ENCODE data around the gene MFF. TPM values are rescaled to one million over a fixed set of nuclear protein-coding genes. Genes with fewer than 3 reads are reported as not detected.

Gene MFF
- total and polyA plus RNA-seq, 2 of the 4 experiments (the other 2 are of a cell fraction): 70.1 to 86.4 TPM

DNA sequence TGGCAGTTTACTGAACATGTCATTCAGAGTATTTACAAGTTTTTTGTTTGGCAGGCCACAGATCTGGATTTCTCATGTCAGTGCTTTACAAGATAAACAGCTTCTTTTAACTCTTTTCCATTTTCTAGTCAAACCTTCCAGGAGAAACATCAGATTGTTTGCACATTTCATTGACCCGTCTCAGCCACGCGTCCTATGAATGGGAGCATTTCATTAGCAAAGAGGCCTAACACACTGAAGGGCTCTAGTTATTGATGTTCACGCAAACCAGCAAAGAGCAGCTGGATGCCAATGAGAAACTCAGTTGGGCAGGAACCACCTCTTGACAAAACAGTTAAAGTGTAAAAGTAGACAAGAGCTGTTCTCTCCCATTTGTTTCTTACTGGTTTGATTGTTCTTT is 29.2 kb upstream of the MFF start:
- H2AFZ ChIP-seq (replicated peaks; ENCODE audit: low read length, poor library complexity): no peak overlapping the region
- no peak overlapping the region for H4K91ac ChIP-seq (ENCODE audit: insufficient read depth, low read depth, low read length)
- H3K23ac ChIP-seq (ENCODE audit: low read depth, low read length): no peak overlapping the region
- H3K9me3 ChIP-seq (ENCODE audit: control insufficient read depth, insufficient read depth, low read length): no peaks in the 10 kb centered on the region
- H2BK5ac ChIP-seq (ENCODE audit: low read depth, low read length, poor library complexity, severe bottlenecking): no peak overlapping the region
- in situ Hi-C loops (cut with MboI; ENCODE audit: low sequenced_read_pairs): no loop called here
- no peaks in the 10 kb centered on the region for H3K36me3 ChIP-seq (ENCODE audit: control insufficient read depth, insufficient read depth, low read length)
- H3K9ac ChIP-seq (ENCODE audit: low read depth, low read length): no peak overlapping the region
- no peaks in the 10 kb centered on the region for H3K79me1 ChIP-seq (ENCODE audit: low read depth in 1 of 2, low read length in 2 of 2)
- H3K27me3 ChIP-seq (ENCODE audit: control insufficient read depth, insufficient read depth, low read length): no peaks in the 10 kb centered on the region
- dilution Hi-C loops (cut with HindIII; ENCODE audit: low sequenced_read_pairs, unreplicated experiment): no loop called here
- no peak overlapping the region for H2BK20ac ChIP-seq (ENCODE audit: low read depth, low read length)
- H3K4me2 ChIP-seq (ENCODE audit: low read depth, low read length): no peak overlapping the region
- CTCF ChIA-PET: interaction anchor here (1.2 kb wide), 1 partner anchor 57 kb away, joined by 3 read pairs; no protein-coding TSS in a partner anchor
- H4K8ac ChIP-seq (ENCODE audit: low read depth in 2 of 2, low read length in 2 of 2): no peak overlapping the region
- no peak overlapping the region for H3K18ac ChIP-seq (ENCODE audit: low read depth, low read length)
- WGBS, 2 experiments (ENCODE audit: extremely low coverage in 2 of 2, insufficient read length in 1 of 2): 93% methylated on average over 3 of the region's 4 CpGs; no CpG with 5 or more reads in 1 of the 2 experiments
- H4K20me1 ChIP-seq (ENCODE audit: insufficient read depth, low read length): no peaks in the 10 kb centered on the region
- no peak overlapping the region for H2BK15ac ChIP-seq (ENCODE audit: low read depth, low read length)
- ATAC-seq (ENCODE audit: low read depth) (no peak), DNase-seq (no peak)
- POLR2A ChIA-PET (ENCODE audit: unreplicated experiment): no interaction called here
- no peak overlapping the region for H4K5ac ChIP-seq (ENCODE audit: low read depth, low read length)
- no peak overlapping the region for H3K4me3 ChIP-seq (ENCODE audit: insufficient read depth, low read depth, low read length)
- H2AK5ac ChIP-seq (ENCODE audit: low read depth, low read length): no peak overlapping the region
- H3K27ac ChIP-seq (ENCODE audit: insufficient read depth, low read length): no peak overlapping the region
- BruUV-seq (replicated peaks): no TSS peak
- no peaks in the 10 kb centered on the region for H3K4me1 ChIP-seq (ENCODE audit: control insufficient read depth, insufficient read depth, low read length)
- TF ChIP-seq POLR2A (IDR thresholded peaks at IDR 0.05; ENCODE audit: low read depth, low read length) (no peak), CHD1 (IDR thresholded peaks at IDR 0.05; ENCODE audit: low read depth, low read length) (no peak), MAZ (IDR thresholded peaks at IDR 0.05; ENCODE audit: borderline replicate concordance, low read depth, low read length) (no peak), CEBPB (IDR thresholded peaks at IDR 0.05; ENCODE audit: low read depth, low read length) (no peak), NFE2L2 (IDR thresholded peaks at IDR 0.05; ENCODE audit: low read depth, low read length) (no peak), SMC3 (IDR thresholded peaks at IDR 0.05; ENCODE audit: low read depth, low read length) (no peak), MXI1 (IDR thresholded peaks at IDR 0.05; ENCODE audit: borderline replicate concordance, low read depth, low read length) (no peak)
- TF ChIP-seq, protein P1, sequence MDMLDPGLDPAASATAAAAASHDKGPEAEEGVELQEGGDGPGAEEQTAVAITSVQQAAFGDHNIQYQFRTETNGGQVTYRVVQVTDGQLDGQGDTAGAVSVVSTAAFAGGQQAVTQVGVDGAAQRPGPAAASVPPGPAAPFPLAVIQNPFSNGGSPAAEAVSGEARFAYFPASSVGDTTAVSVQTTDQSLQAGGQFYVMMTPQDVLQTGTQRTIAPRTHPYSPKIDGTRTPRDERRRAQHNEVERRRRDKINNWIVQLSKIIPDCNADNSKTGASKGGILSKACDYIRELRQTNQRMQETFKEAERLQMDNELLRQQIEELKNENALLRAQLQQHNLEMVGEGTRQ (IDR thresholded peaks at IDR 0.05; ENCODE audit: low read depth, low read length): no peak
- TF ChIP-seq, protein P2, sequence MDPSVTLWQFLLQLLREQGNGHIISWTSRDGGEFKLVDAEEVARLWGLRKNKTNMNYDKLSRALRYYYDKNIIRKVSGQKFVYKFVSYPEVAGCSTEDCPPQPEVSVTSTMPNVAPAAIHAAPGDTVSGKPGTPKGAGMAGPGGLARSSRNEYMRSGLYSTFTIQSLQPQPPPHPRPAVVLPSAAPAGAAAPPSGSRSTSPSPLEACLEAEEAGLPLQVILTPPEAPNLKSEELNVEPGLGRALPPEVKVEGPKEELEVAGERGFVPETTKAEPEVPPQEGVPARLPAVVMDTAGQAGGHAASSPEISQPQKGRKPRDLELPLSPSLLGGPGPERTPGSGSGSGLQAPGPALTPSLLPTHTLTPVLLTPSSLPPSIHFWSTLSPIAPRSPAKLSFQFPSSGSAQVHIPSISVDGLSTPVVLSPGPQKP (IDR thresholded peaks at IDR 0.05; ENCODE audit: borderline replicate concordance, low read depth, low read length): no peak
- H3K56ac ChIP-seq (ENCODE audit: extremely low read depth, insufficient read depth, low read length): no peak overlapping the region
- no peak overlapping the region for H3K4ac ChIP-seq (ENCODE audit: low read depth, low read length)
- intact Hi-C loops (cut with micrococcal nuclease): no loop called here
- H2AK9ac ChIP-seq (replicated peaks; ENCODE audit: low read depth, low read length, poor library complexity): no peak overlapping the region
- no peak overlapping the region for H2BK120ac ChIP-seq (ENCODE audit: low read depth, low read length)
- H3K9me1 ChIP-seq (ENCODE audit: insufficient read depth, low read length): no peaks in the 10 kb centered on the region
- no peak overlapping the region for H3K14ac ChIP-seq (replicated peaks; ENCODE audit: low read depth, low read length)
